Posterior vena cava (tissue), 2 donors: ENCODE measurements around the gene EYA2. TPM values are rescaled to one million over a fixed set of nuclear protein-coding genes. Genes with fewer than 3 reads are reported as not detected.
"Not testable (repeated sequence)": the region's sequence is repeated elsewhere in the genome, so short reads cannot be mapped to it uniquely, and the experiment has no call there.

ENCODE experiments used
- DNase-seq: peaks from one replicate; pipeline ENCODE4 v3.0.0-alpha.2; 2020; ENCODE audit warnings: low spot score
- intact Hi-C, 2 donors: fragments of 100-400 bp; cut with DNase I; formaldehyde crosslinking; loops; one replicate each; pipeline versions ENCODE4 v1.14.1 to v1.14.2; 2022 to 2023
- total RNA-seq, 2 donors: library from RNA; stranded (reverse); fragmentation: NEBNext Ultra II Directional; extraction: Animal tissue kit (Norgen Biotek cat#: 25700); gene quantifications; one replicate each; pipeline ENCODE4 v1.2.1, GENCODE V29; 2021
- donor health status: DM: yes; HTN: yes; CAD: no.
- donor health status: DM: yes; HTN: yes; CAD: no.

EYA2 gene
- total RNA-seq, 2 donors from 2014 or later, result 9.1 to 14.4 TPM

GRCh38 chr20:46922841-46923240 lies 28.2 kb downstream of the EYA2 start:
- intact Hi-C loops, DNase-seq: not testable (repeated sequence)

GRCh38 chr20:46923550-46923949 lies 28.9 kb downstream of the EYA2 start:
- DNase-seq, result no peak
- intact Hi-C loops, result no loop called here

DNA sequence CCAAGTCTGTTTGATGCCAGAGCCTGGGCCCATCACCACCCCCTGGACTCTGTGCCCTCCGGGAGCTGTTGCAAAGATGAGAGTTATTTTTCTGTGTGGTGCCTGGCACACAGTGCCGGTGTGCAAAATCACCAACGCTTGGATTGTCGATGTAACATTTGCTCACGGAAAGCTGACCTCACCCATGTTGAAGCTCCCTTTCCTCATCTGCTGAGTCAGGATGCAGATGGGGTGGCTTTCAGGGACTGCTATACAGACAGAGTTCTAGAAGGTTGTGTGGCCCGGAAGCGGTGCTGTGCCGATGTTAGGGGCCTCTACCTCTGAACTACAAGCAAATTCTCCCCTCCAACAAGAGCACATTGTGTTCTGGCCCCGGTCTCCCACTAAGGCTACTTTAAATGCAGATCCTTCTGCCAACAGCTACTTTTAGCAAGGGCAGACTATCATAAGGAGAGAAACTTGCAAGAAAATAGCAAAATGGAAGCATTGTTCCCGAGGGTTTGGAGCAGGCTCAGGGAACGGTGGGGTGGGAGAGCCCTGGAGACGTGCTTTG lies 34.0 kb downstream of the EYA2 start:
- no peak for DNase-seq

DNA sequence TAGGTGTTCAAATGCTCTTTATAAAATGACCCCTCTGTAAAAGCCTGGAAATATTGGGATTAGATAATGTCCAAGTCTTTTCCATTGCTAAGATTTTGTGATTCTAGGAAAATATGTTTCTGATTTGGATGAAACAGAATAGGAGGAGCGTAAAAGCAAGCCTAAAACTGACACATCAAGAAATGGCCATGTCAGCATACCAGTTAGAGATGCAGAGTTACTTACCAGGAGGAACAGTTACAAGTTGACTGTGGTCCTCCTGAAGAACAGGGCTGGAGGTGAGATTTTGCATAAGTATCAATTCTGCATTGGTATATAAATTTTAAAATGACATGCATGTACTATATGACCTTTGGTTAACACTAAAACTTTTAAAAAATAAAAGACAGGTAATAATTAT lies 35.3 kb downstream of the EYA2 start:
- intact Hi-C loops, result no loop called here
- DNase-seq, result no peak

More for the DNA sequence above, 34.0 kb downstream of the EYA2 start:
- intact Hi-C loops, result no loop called here

DNA sequence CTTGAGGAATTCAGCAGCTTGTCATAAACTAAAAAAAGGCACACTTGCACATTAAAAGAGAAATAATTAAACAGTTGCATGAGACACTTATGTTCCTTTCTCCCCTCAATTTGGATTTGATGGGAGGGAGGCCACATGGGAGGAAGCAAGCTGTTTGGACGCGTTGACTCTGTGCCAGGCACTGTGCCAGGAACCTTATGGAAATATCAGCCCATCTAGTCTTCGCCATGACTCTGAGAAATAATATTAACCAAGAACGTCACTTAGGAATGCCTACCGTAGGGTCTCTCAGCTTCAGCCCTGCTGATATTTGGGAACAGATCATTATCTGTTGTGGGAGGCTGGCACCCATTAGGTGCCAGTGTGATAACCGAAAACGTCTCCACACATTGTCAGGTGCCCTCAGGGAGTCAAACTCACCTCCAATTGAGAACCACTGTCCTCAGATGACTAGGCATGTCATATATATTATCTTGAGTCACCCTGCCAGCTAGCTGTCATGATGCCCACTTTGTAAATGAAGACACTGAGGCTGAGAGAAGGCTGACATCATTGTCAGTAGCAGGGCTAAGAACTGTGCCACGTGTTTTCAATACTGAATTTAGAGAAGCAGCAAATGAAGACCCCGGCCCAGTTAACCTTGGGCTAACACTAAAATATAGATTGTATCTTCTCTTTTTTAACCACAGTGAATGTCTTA lies 36.1 kb downstream of the EYA2 start:
- intact Hi-C loops, result no loop called here
- no peak for DNase-seq

- intact Hi-C loops, result no loop called here
- no peak for DNase-seq
Measured at GRCh38 chr20:46931699-46932098, 37.1 kb downstream of the EYA2 start.

- DNase-seq, intact Hi-C loops: not testable (repeated sequence)
Measured at GRCh38 chr20:46932439-46932838, 37.8 kb downstream of the EYA2 start.

GRCh38 chr20:46933150-46933549 lies 38.5 kb downstream of the EYA2 start:
- intact Hi-C loops, result no loop called here
- no peak for DNase-seq

- DNase-seq, result no peak
- intact Hi-C loops, result no loop called here
Measured at GRCh38 chr20:46934746-46935287, 40.2 kb downstream of the EYA2 start.

- intact Hi-C loops, result no loop called here
- DNase-seq, result no peak
Measured at GRCh38 chr20:46935394-46936017, 40.9 kb downstream of the EYA2 start.

DNA sequence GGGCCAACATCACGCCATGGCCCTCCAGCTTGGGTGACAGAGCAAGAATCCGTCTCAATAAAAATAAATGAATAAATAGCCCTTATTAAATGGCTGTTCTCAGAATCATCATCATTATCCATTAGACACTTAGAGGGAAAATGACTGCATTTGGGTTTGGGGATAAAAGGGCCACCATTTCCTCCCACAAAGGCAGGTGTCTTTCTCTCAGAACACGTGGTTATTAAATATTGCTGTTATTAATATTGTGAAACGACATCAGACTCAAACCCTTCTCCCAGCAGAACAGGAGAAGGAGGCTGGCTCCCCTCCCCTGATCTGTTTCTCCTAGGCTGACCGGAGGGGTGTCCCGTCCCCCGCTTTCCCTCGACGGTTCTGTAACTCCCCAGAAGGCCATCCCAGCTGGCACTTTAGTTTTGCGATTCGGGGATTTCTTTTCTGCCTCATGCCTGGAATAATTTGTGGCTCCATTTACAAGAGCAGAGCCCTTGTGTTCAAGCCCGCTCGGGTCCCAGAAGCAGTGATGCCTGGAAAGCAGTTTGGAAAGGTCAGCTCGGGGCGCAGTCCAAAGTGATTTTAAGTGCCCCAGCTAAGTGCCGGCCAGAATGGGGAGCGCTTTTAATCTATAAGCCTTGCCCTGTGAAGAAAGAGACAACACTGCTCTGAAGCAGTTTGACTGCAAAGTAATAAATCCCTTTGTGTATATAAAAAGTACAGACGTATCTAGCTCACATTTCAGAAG lies 41.9 kb downstream of the EYA2 start:
- no peak for DNase-seq

GRCh38 chr20:46937157-46937523 lies 42.5 kb downstream of the EYA2 start:
- intact Hi-C loops, result no loop called here
- DNase-seq, result no peak

More for the DNA sequence above, 41.9 kb downstream of the EYA2 start:
- intact Hi-C loops, result no loop called here

DNA sequence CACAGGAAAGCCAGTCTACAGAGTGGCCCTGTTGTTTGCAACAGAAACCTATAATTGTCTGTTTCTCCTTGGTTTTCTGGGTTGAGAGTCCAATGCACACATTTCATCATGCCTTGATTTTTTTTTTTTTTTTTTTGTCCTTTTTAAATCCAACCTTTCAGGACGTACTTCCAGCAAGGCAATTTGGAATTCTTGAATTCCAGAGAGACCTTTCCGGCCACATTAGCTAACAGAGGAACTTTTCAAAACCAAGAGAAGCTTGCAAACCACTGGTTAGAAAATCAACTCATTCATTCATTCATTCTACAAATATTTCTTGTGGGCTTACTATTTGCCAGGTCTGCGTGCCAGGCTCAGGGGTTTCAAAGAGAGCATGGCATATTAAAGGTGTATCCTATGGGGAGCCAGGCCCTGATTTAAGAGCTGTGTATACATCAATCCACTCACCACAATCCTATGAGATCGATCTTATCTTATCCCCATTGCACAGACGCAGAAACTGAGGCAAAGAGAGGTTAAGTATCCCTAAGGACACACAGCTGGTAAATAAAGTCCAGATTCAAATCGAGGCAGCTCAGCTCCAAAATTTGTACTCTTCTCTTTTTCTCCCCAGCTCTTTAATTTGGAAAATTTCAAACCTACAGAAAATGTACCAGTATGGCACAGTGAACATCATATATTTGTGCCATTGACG lies 43.0 kb downstream of the EYA2 start:
- intact Hi-C loops, result no loop called here
- DNase-seq, result no peak

DNA sequence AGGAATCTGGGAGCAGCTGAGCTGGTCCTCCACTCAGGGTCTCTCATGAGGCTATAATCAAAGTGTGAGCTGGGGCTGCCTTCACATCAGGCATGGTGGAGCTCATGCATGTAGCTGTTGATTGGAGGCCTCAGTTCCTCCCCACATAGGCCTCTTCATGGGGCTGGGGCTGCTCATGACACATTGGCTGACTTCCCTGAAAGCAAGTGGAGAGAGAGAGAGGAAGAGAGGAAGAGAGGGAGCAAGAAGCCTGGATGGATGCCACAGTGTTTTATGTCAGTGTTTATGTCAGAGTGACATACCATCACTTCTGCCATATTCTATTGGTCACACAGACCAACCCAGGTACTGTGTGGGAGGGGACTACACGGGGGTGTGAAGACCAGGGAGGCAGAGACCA lies 43.8 kb downstream of the EYA2 start:
- intact Hi-C loops, result no loop called here
- no peak for DNase-seq

GRCh38 chr20:46939031-46939965 lies 44.7 kb downstream of the EYA2 start:
- intact Hi-C loops, result no loop called here
- DNase-seq, result no peak

DNA sequence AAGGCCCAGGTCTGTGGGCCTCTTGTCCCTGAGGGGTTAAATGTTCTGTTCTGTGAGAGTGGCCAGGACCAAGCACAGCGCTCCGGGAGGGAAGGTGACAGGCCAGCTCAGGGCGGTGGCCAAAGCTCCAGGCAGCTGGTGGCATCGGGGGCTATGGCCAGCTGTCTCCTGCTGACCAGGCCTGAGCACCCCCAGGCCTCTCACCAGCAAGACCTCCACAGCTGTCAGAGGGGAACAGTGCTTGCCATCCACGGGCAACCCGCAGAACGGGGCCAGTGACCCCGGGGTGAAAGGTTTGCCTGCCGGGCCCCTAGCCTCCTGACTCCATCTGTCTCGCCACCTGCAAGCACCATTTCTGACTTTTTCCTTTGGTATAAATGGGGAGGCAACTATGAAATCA lies 46.0 kb downstream of the EYA2 start:
- DNase-seq, result no peak
- intact Hi-C loops, result no loop called here

- intact Hi-C loops, result no loop called here
- no peak for DNase-seq
Measured at GRCh38 chr20:46941404-46941803, 46.8 kb downstream of the EYA2 start.

DNA sequence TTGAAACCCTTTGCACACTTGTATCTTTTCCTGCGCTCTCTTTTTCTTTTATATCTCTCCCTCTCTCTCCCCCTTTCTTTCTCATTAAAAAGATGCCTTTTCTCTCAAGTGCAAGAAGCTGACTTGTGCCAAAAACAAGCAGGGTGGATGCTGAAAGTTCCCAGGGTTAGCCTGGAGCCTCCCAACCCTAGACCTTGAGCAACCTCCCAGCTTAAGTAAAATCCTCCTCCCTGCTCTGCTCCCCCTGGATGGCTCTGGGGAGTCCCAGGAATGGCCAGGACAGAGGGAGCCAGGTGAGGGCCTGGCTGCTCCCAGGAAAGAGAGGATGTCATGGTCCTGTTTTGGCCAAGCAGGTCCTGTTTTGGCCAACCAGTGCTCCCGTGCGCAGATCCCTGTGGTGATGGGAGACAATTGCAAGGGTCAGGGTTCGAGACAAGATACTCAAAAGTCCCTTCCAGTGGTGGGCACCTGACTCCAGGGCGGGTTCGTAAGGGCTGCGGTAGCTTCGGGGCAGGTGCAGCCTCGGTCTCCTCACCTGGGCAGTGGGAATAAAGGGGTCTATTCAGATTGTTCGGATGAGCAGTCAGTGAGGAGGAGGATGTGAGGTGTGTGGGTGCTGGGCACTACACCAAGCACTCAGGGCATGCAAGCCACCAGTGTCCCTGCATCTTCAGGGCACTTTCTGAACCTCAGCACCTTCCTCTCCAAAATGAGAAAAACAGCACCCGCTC lies 49.4 kb downstream of the EYA2 start:
- DNase-seq, result no peak
- intact Hi-C loops, result no loop called here
